IMR-90 (cell line): ENCODE measurements around the gene ACAD9. TPM values are rescaled to one million over a fixed set of nuclear protein-coding genes. Genes with fewer than 3 reads are reported as not detected.

ENCODE experiments used
- ATAC-seq: fragments of 200-7000 bp; cut with Tn5 transposase; 2 replicates; pipeline ENCODE4 v1.9.1; 2020; ENCODE audit warnings: low read depth, mild to moderate bottlenecking, moderate library complexity
- BruUV-seq: library from RNA; stranded (reverse); fragments of 400-500 nt; replicated peaks from 2 replicates; lab custom pipeline; 2021; lab: Mats Ljungman, UMichigan
- CTCF ChIA-PET: fragments of 300-600 bp; formaldehyde crosslinking; extraction: SDS; loops from one replicate; lab custom pipeline; 2021; ENCODE audit warnings: antibody characterized with exemption; lab: Yijun Ruan, JAX
- POLR2A ChIA-PET: fragments of 300-600 bp; sonication (Branson Sonifier 250); formaldehyde crosslinking; loops from one replicate; lab custom pipeline; 2022; ENCODE audit warnings: antibody characterized with exemption; ENCODE audit not compliant: unreplicated experiment; lab: Charles Lee
- DNase-seq: peaks from one replicate; pipeline ENCODE4 v3.0.0; 2013
- H2AFZ ChIP-seq: replicated peaks from 2 replicates; pipeline ENCODE3; 2013; ENCODE audit warnings: low read length, mild to moderate bottlenecking; ENCODE audit not compliant: poor library complexity
- H2AK5ac ChIP-seq: 2 replicates; pipeline ENCODE4 v1.6.1; 2013; ENCODE audit warnings: low read depth, low read length, inconsistent platforms
- H2AK9ac ChIP-seq: replicated peaks from 2 replicates; pipeline ENCODE3; 2013; ENCODE audit warnings: mild to moderate bottlenecking, low read depth, low read length, moderate library complexity; ENCODE audit not compliant: poor library complexity
- H2BK120ac ChIP-seq: 2 replicates; pipeline ENCODE4 v1.6.1; 2013; ENCODE audit warnings: low read depth, low read length, inconsistent platforms
- H2BK15ac ChIP-seq: 3 replicates; pipeline ENCODE4 v1.6.1; 2013; ENCODE audit warnings: low read depth, low read length, inconsistent platforms
- H2BK20ac ChIP-seq: 2 replicates; pipeline ENCODE4 v1.6.1; 2013; ENCODE audit warnings: low read depth, mild to moderate bottlenecking, inconsistent platforms, low read length, moderate library complexity
- H2BK5ac ChIP-seq: 2 replicates; pipeline ENCODE4 v1.6.1; 2013; ENCODE audit warnings: mild to moderate bottlenecking, low read depth, low read length, inconsistent platforms; ENCODE audit not compliant: poor library complexity, severe bottlenecking
- H3K14ac ChIP-seq: replicated peaks from 2 replicates; pipeline ENCODE4 v1.6.1; 2013; ENCODE audit warnings: low read depth, low read length, inconsistent platforms
- H3K18ac ChIP-seq: 2 replicates; pipeline ENCODE4 v1.6.1; 2013; ENCODE audit warnings: low read depth, low read length, control low read depth
- H3K23ac ChIP-seq: 2 replicates; pipeline ENCODE4 v1.6.1; 2013; ENCODE audit warnings: low read depth, low read length, inconsistent platforms
- H3K27ac ChIP-seq: 2 replicates; pipeline ENCODE4 v1.5.1; 2013; ENCODE audit warnings: mild to moderate bottlenecking, control low read depth, low read length; ENCODE audit not compliant: insufficient read depth
- H3K27me3 ChIP-seq: 2 replicates; pipeline ENCODE4 v1.6.1; 2013; ENCODE audit warnings: low read length; ENCODE audit not compliant: control insufficient read depth, insufficient read depth
- H3K36me3 ChIP-seq: 2 replicates; pipeline ENCODE4 v1.6.1; 2013; ENCODE audit warnings: low read length, mixed read lengths; ENCODE audit not compliant: control insufficient read depth, insufficient read depth
- H3K4ac ChIP-seq: 2 replicates; pipeline ENCODE4 v1.6.1; 2013; ENCODE audit warnings: low read depth, low read length, inconsistent platforms
- H3K4me1 ChIP-seq: 2 replicates; pipeline ENCODE4 v1.6.1; 2013; ENCODE audit warnings: low read length, mixed read lengths; ENCODE audit not compliant: control insufficient read depth, insufficient read depth
- H3K4me2 ChIP-seq: 2 replicates; pipeline ENCODE4 v1.6.1; 2013; ENCODE audit warnings: low read depth, mild to moderate bottlenecking, control low read depth, low read length, moderate library complexity
- H3K4me3 ChIP-seq: 2 replicates; pipeline ENCODE4 v1.5.1; 2013; ENCODE audit warnings: low read depth, mild to moderate bottlenecking, control low read depth, low read length, moderate library complexity; ENCODE audit not compliant: insufficient read depth
- H3K56ac ChIP-seq: 2 replicates; pipeline ENCODE4 v1.6.1; 2013; ENCODE audit warnings: low read length, inconsistent platforms; ENCODE audit not compliant: insufficient read depth; ENCODE audit errors: extremely low read depth
- H3K79me1 ChIP-seq, 2 experiments: 2 replicates each; pipeline ENCODE4 v1.6.1; 2013; ENCODE audit warnings: low read length in 2 of 2, inconsistent platforms in 1 of 2, low read depth in 1 of 2
- H3K9ac ChIP-seq: 2 replicates; pipeline ENCODE4 v1.6.1; 2013; ENCODE audit warnings: low read depth, low read length, control low read depth
- H3K9me1 ChIP-seq: 2 replicates; pipeline ENCODE4 v1.6.1; 2013; ENCODE audit warnings: low read length, inconsistent platforms; ENCODE audit not compliant: insufficient read depth
- H3K9me3 ChIP-seq: 2 replicates; pipeline ENCODE4 v1.6.1; 2013; ENCODE audit warnings: low read length; ENCODE audit not compliant: control insufficient read depth, insufficient read depth
- H4K20me1 ChIP-seq: 2 replicates; pipeline ENCODE4 v1.6.1; 2013; ENCODE audit warnings: low read length, inconsistent platforms; ENCODE audit not compliant: insufficient read depth
- H4K5ac ChIP-seq: 2 replicates; pipeline ENCODE4 v1.6.1; 2013; ENCODE audit warnings: mild to moderate bottlenecking, low read depth, low read length, control low read depth
- H4K8ac ChIP-seq, 2 experiments: 2 replicates each; pipeline ENCODE4 v1.6.1; 2013; ENCODE audit warnings: low read depth in 2 of 2, low read length in 2 of 2, control low read depth in 1 of 2, inconsistent platforms in 1 of 2
- H4K91ac ChIP-seq: 2 replicates; pipeline ENCODE4 v1.6.1; 2013; ENCODE audit warnings: low read depth, low read length, inconsistent platforms; ENCODE audit not compliant: insufficient read depth
- CEBPB ChIP-seq: IDR thresholded peaks from 2 replicates; pipeline ENCODE4 v1.6.1; 2012; ENCODE audit warnings: low read depth, low read length, improper control_type of control experiment
- MXI1 ChIP-seq: IDR thresholded peaks from 2 replicates; pipeline ENCODE4 v1.6.1; 2012; ENCODE audit warnings: low read depth, mild to moderate bottlenecking, low read length, moderate library complexity, borderline replicate concordance
- RCOR1 ChIP-seq: IDR thresholded peaks from 2 replicates; pipeline ENCODE4 v1.6.1; 2012; ENCODE audit warnings: mild to moderate bottlenecking, low read length, improper control_type of control experiment; ENCODE audit not compliant: insufficient replicate concordance
- RFX5 ChIP-seq: IDR thresholded peaks from 2 replicates; pipeline ENCODE4 v1.8.0; 2012; ENCODE audit warnings: low read depth, mild to moderate bottlenecking, low read length, moderate library complexity
- WGBS, 2 experiments: methylation state at CpG; one replicate each; pipeline versions ENCODE4 v1.1.5 to v1.1.7; 2013; ENCODE audit warnings: missing lambda C conversion rate in 2 of 2; ENCODE audit not compliant: insufficient read length in 1 of 2; ENCODE audit errors: extremely low coverage in 2 of 2; 5-methylcytosine and 5-hydroxymethylcytosine counted together
- dilution Hi-C: fragments of 300-500 bp; cut with HindIII; formaldehyde crosslinking; loops from one replicate; pipeline ENCODE4 v1.14.3; 2018; ENCODE audit warnings: low sequenced_read_pairs; ENCODE audit not compliant: unreplicated experiment
- in situ Hi-C: fragments of 300-500 bp; cut with MboI; formaldehyde crosslinking; loops from 3 replicates; pipeline ENCODE4 v1.14.3; 2019; ENCODE audit warnings: low sequenced_read_pairs, inconsistent platforms, mixed read lengths
- intact Hi-C: fragments of 100-400 bp; cut with micrococcal nuclease; formaldehyde crosslinking; loops from 2 replicates; pipeline ENCODE4 v1.10.0; 2022
- polyA plus RNA-seq, 3 experiments: library from polyadenylated mRNA; depleted of rRNA; stranded (reverse); fragments of >200 nt; gene quantifications; 2 replicates each; pipeline ENCODE4 v1.2.3, GENCODE V29; 2012; ENCODE audit warnings: low replicate concordance in 1 of 3
- total RNA-seq: library from RNA; depleted of rRNA; stranded (reverse); fragments of >200 nt; gene quantifications from 2 replicates; pipeline ENCODE4 v1.2.3, GENCODE V29; 2012
- TF ChIP-seq, protein P1 (sequence below): fragments of 150-350 bp; IDR thresholded peaks from 2 replicates; pipeline ENCODE4 v1.6.1; 2016; ENCODE audit warnings: low read depth, mild to moderate bottlenecking, low read length, moderate library complexity, borderline replicate concordance
- TF ChIP-seq, protein P2 (sequence below): conservative IDR thresholded peaks from 2 replicates; pipeline ENCODE4 v1.5.1; 2012; ENCODE audit warnings: mild to moderate bottlenecking, low read depth, low read length, improper control_type of control experiment

The ACAD9 gene
- total and polyA plus RNA-seq, 2 of the 4 experiments (the other 2 are of a cell fraction) = 31.2 to 41.3 TPM

DNA sequence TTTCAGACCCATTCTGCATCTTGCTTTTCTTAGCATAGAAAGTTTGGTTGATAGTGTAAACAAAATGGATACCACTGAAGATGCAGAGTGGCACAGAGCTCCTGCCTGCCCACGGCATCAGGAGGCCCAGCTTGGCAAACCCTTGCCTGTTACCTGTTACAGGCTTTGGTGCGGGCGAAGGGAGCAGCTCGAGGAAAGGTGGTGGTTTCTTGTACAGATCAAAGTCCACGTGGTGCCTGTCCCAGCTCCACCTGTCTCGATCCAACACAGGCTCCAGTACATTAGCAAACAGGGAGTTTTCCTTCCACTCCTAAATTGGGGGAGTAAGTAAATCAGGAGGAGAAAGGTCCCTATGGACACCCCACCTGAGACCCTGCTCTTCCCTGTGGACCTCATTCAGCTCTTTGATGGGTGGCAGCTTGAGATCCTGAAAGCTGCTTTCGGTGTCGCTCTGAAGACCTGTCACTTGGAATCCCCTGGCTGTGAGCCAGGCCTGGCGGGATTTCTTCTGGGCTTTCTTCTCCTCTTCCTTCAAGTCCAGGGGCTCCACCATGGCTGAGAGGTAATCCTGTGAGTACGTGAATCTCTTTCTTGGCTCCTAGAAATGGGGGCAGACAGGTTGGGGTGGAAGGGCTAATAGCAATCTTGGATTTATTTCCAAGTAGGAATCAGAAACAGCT is 35.7 kb downstream of the ACAD9 start:
- ChIA-PET CTCF (no interaction called here), POLR2A (no interaction called here)
- intact Hi-C loops = no loop called here
- Histone ChIP-seq H3K4me3 (no peak overlapping the region), H2BK5ac (no peak overlapping the region), H3K4me2 (no peak overlapping the region), H2AFZ (no peak overlapping the region), H2BK15ac (no peak overlapping the region), H3K4ac (no peak overlapping the region), H3K9me1 (no peaks in the 10 kb centered on the region; the same call in 1 of the 2 replicates), H4K5ac (no peak overlapping the region), H4K20me1 (no peaks in the 10 kb centered on the region), H3K27me3 (no peaks in the 10 kb centered on the region), H3K79me1 (no peaks in the 10 kb centered on the region), H4K91ac (no peak overlapping the region), H3K14ac (no peak overlapping the region), H3K4me1 (no peaks in the 10 kb centered on the region), H2BK20ac (no peak overlapping the region), H3K27ac (no peak overlapping the region), H2BK120ac (no peak overlapping the region), H3K9me3 (no peaks in the 10 kb centered on the region), H3K18ac (no peak overlapping the region), H3K9ac (no peak overlapping the region), H4K8ac (no peak overlapping the region), H2AK5ac (no peak overlapping the region), H3K56ac (no peak overlapping the region), H3K36me3 (peaks cover 50% of the 10 kb centered on the region), H3K23ac (no peak overlapping the region), H2AK9ac (no peak overlapping the region)
- no CpG with 5 or more reads among the region's 10 CpGs for WGBS, 2 experiments
- DNase-seq = no peak
- ATAC-seq = no peak
- no TSS peak for BruUV-seq
- in situ Hi-C loops = no loop called here
- dilution Hi-C loops = no loop called here
- TF ChIP-seq RFX5 = no peak
- no peak for TF ChIP-seq RCOR1
- TF ChIP-seq, protein P1, sequence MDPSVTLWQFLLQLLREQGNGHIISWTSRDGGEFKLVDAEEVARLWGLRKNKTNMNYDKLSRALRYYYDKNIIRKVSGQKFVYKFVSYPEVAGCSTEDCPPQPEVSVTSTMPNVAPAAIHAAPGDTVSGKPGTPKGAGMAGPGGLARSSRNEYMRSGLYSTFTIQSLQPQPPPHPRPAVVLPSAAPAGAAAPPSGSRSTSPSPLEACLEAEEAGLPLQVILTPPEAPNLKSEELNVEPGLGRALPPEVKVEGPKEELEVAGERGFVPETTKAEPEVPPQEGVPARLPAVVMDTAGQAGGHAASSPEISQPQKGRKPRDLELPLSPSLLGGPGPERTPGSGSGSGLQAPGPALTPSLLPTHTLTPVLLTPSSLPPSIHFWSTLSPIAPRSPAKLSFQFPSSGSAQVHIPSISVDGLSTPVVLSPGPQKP = no peak
- no peak for TF ChIP-seq MXI1
- no peak for TF ChIP-seq CEBPB
- TF ChIP-seq, protein P2, sequence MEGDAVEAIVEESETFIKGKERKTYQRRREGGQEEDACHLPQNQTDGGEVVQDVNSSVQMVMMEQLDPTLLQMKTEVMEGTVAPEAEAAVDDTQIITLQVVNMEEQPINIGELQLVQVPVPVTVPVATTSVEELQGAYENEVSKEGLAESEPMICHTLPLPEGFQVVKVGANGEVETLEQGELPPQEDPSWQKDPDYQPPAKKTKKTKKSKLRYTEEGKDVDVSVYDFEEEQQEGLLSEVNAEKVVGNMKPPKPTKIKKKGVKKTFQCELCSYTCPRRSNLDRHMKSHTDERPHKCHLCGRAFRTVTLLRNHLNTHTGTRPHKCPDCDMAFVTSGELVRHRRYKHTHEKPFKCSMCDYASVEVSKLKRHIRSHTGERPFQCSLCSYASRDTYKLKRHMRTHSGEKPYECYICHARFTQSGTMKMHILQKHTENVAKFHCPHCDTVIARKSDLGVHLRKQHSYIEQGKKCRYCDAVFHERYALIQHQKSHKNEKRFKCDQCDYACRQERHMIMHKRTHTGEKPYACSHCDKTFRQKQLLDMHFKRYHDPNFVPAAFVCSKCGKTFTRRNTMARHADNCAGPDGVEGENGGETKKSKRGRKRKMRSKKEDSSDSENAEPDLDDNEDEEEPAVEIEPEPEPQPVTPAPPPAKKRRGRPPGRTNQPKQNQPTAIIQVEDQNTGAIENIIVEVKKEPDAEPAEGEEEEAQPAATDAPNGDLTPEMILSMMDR = no peak
